ENCODE measurements around the gene DICER1.

DICER1 gene

DNA sequence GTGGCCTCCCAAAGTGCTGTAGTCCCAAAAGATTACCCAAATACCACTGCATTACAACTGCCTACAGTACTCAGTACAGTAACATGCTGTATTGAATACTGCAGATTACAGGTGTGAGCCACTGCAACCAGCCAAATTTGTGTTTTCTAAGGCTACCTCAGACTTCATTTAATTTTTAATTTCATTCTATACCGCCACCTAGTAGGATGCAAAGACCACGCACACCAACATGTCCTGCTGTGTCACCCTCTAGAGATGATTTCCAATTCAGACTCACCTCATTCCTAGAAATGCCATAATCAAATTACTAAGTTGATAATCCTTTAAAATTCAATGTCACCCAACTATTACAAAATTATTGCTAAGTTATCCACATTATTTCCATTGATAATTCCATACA is 15.1 kb downstream of the DICER1 start:
- H3K4me3 ChIP-seq (ENCODE audit: low read length): no peak overlapping the region
- peaks cover 2% of the 10 kb centered on the region; the same call in 1 of the 2 replicates for H3F3A ChIP-seq (ENCODE audit: insufficient read depth, low read length)
- H3K4me2 ChIP-seq (ENCODE audit: low read depth, low read length): no peak overlapping the region
- no peak overlapping the region for H3K27ac ChIP-seq (ENCODE audit: low read length)
- no peaks in the 10 kb centered on the region for H3K36me3 ChIP-seq (replicated peaks; ENCODE audit: insufficient read depth, low read length)
- H3K4me1 ChIP-seq (ENCODE audit: low read length): no peaks in the 10 kb centered on the region
- no peaks in the 10 kb centered on the region for H3K9me2 ChIP-seq (replicated peaks; ENCODE audit: insufficient read depth, low read length)
- TF ChIP-seq EZH2phosphoT487 (IDR thresholded peaks at IDR 0.05; ENCODE audit: low read length): no peak
- TF ChIP-seq EZH2 (optimal IDR thresholded peaks at IDR 0.05; ENCODE audit: low read depth, low read length): no peak
- TF ChIP-seq CTCF (IDR thresholded peaks at IDR 0.05; ENCODE audit: low read length): no peak
- H3K9me3 ChIP-seq (replicated peaks; ENCODE audit: insufficient read depth, low read length): no peaks in the 10 kb centered on the region
- DNase-seq: no peak
- no peak overlapping the region for H2AFZ ChIP-seq (ENCODE audit: low read length)
- H4K20me1 ChIP-seq (ENCODE audit: insufficient read depth, low read length): no peaks in the 10 kb centered on the region
- no peak overlapping the region for H3K9ac ChIP-seq (ENCODE audit: low read length)
- peaks cover 66% of the 10 kb centered on the region for H3K79me2 ChIP-seq (ENCODE audit: low read length)
- no peaks in the 10 kb centered on the region for H3K27me3 ChIP-seq (replicated peaks; ENCODE audit: insufficient read depth, low read length)

GRCh38 chr14:95141684-95142083 is 15.6 kb downstream of the DICER1 start:
- no peak overlapping the region for H3K4me3 ChIP-seq (ENCODE audit: low read length)
- no peaks in the 10 kb centered on the region for H3K9me3 ChIP-seq (replicated peaks; ENCODE audit: insufficient read depth, low read length)
- H4K20me1 ChIP-seq (ENCODE audit: insufficient read depth, low read length): no peaks in the 10 kb centered on the region
- no peak overlapping the region for H3K27ac ChIP-seq (ENCODE audit: low read length)
- no peaks in the 10 kb centered on the region for H3K9me2 ChIP-seq (replicated peaks; ENCODE audit: insufficient read depth, low read length)
- TF ChIP-seq EZH2 (optimal IDR thresholded peaks at IDR 0.05; ENCODE audit: low read depth, low read length): no peak
- no peak for TF ChIP-seq CTCF (IDR thresholded peaks at IDR 0.05; ENCODE audit: low read length)
- TF ChIP-seq EZH2phosphoT487 (IDR thresholded peaks at IDR 0.05; ENCODE audit: low read length): no peak
- H3K36me3 ChIP-seq (replicated peaks; ENCODE audit: insufficient read depth, low read length): no peaks in the 10 kb centered on the region
- H3K4me1 ChIP-seq (ENCODE audit: low read length): no peaks in the 10 kb centered on the region
- H3K4me2 ChIP-seq (ENCODE audit: low read depth, low read length): no peak overlapping the region
- no peaks in the 10 kb centered on the region for H3K27me3 ChIP-seq (replicated peaks; ENCODE audit: insufficient read depth, low read length)
- DNase-seq: no peak
- H3K79me2 ChIP-seq (ENCODE audit: low read length): peaks cover 68% of the 10 kb centered on the region
- H2AFZ ChIP-seq (ENCODE audit: low read length): no peak overlapping the region
- H3F3A ChIP-seq (ENCODE audit: insufficient read depth, low read length): peaks cover 2% of the 10 kb centered on the region; the same call in 1 of the 2 replicates
- no peak overlapping the region for H3K9ac ChIP-seq (ENCODE audit: low read length)

DNA sequence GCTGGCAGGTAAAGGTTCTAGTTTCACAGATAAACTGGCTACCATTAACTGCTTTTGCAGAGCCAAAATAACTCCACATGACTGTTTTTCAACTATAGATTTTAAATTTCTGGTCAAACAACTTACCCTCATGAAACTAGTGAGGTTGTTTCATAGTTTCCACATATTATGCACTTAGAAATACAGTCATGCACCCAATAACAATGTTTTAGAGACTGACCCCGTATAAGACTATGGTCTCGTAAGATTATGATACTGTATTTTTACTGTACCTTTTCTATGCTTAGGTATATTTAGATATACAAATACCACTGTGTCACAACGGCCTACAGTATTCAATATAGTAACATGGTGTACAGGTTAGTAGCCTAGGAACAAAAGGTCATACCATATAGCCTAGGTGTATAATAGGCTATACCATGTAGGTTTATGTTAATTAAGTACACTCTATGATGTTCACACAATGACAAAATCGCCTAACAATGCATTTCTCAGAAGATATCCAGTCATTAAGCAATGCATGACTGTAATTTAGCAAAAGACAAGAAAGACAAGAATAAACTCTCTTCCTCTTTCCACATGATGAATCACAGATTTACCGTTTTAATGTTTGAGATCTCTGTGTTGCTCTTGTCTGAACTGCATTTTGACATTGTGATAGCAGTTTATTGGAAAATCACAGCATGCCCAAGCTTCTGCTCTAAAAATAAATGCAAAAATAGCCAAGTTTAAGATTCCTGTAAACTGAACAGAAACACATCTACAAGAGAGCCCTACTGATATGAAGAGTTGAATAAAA is 17.1 kb downstream of the DICER1 start:
- no peak overlapping the region for H3K4me2 ChIP-seq (ENCODE audit: low read depth, low read length)
- peaks cover 2% of the 10 kb centered on the region; the same call in 1 of the 2 replicates for H3F3A ChIP-seq (ENCODE audit: insufficient read depth, low read length)
- H3K9me2 ChIP-seq (replicated peaks; ENCODE audit: insufficient read depth, low read length): no peaks in the 10 kb centered on the region
- H3K4me1 ChIP-seq (ENCODE audit: low read length): no peaks in the 10 kb centered on the region
- no peak overlapping the region for H3K27ac ChIP-seq (ENCODE audit: low read length)
- no peak overlapping the region for H3K9ac ChIP-seq (ENCODE audit: low read length)
- H4K20me1 ChIP-seq (ENCODE audit: insufficient read depth, low read length): no peaks in the 10 kb centered on the region
- DNase-seq: no peak
- H3K79me2 ChIP-seq (ENCODE audit: low read length): peaks cover 68% of the 10 kb centered on the region
- no peaks in the 10 kb centered on the region for H3K36me3 ChIP-seq (replicated peaks; ENCODE audit: insufficient read depth, low read length)
- no peaks in the 10 kb centered on the region for H3K9me3 ChIP-seq (replicated peaks; ENCODE audit: insufficient read depth, low read length)
- TF ChIP-seq EZH2phosphoT487 (IDR thresholded peaks at IDR 0.05; ENCODE audit: low read length) (no peak), EZH2 (optimal IDR thresholded peaks at IDR 0.05; ENCODE audit: low read depth, low read length) (no peak), CTCF (IDR thresholded peaks at IDR 0.05; ENCODE audit: low read length) (no peak)
- no peaks in the 10 kb centered on the region for H3K27me3 ChIP-seq (replicated peaks; ENCODE audit: insufficient read depth, low read length)
- no peak overlapping the region for H2AFZ ChIP-seq (ENCODE audit: low read length)
- H3K4me3 ChIP-seq (ENCODE audit: low read length): no peak overlapping the region

All from MM.1S (cell line).